LoVo (cell line): ENCODE results near the gene CAPSL.
"Not testable (repeated sequence)": the region's sequence is repeated elsewhere in the genome, so short reads cannot be mapped to it uniquely, and the experiment has no call there.

ENCODE experiments used
- DNase-seq: peaks from one replicate; pipeline ENCODE4 v3.0.0-alpha.2; 2016; ENCODE audit warnings: low spot score

CAPSL gene

GRCh38 chr5:35876454-35876853 is 62.0 kb downstream of the CAPSL start:
- no peak for DNase-seq

DNA sequence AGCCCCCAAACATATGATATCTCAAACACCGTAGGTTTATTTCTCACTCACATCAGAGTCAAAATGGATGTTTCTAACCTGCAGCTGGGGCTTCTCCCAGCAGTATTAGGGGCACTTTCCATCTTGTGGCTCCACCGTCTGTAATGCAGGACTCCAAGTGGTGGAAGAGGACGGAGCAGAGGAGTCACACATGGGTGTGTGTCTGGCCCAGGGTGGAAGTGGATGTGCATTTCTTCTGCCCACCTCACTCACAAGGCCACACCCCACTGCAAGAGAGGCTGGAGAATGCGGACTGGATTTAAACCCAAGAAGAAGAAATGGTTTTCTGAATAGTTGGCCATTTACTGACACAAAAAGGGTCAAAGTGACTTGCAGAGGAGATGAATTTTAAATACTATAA is 67.8 kb downstream of the CAPSL start:
- DNase-seq: no peak

- no peak for DNase-seq
These were observed 68.6 kb downstream of the CAPSL start for GRCh38 chr5:35869685-35870277.

DNA sequence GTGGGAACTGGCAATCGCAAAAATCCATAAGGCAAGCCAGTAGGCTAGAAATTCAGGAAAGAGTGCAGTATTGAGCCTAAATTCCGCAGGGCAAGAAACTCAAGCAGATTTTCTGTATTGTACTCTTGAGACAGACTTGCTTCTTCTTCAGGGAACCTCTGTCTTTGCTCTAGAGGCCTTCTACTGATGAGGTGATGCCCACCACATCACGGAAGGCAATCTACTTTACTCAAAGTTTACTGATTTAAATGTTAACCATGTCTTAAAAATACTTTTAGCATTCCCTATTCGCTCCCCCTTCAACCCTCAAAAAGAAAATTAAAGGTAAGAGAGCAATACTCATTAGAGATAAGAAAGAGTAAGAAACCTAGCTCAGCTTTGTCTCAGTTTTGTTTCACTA is 70.4 kb downstream of the CAPSL start:
- DNase-seq: no peak

GRCh38 chr5:35863159-35863558 is 75.3 kb downstream of the CAPSL start:
- DNase-seq: no peak

GRCh38 chr5:35862126-35862525 is 76.3 kb downstream of the CAPSL start:
- no peak for DNase-seq

- no peak for DNase-seq
These were observed 76.7 kb downstream of the CAPSL start for GRCh38 chr5:35861718-35862117.

GRCh38 chr5:35860686-35861085 is 77.7 kb downstream of the CAPSL start:
- DNase-seq: no peak

- peak; percentile 32 for DNase-seq
These were observed 79.2 kb downstream of the CAPSL start for GRCh38 chr5:35859101-35859661.

DNA sequence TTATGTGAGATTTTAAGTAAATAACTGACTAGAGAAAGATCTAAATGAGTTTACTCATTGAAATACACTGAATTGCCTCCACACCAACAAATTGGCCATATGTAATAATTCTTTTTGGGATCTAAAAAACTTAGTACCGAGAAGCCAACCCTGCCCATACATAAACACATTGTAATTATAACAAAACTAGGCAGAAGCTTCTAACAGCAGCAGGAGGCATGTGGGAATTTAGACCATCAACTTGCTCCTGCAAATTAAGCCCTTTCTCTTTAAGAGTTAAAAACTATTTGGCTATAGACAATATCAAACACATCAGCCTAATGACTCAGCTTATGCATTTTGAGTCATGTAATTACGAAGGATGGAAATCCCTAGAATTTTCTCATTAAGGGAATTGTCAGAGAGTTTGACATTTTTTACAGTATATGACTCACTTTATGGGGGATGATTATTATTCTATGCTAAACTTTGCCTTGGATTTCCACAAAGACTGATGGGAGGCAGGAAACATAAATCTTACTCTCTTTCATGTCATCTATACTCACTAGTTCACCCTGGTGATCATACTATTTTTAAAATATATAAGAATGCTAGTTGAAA is 80.7 kb downstream of the CAPSL start:
- DNase-seq: peak; percentile 62

GRCh38 chr5:35856765-35857351 is 81.6 kb downstream of the CAPSL start, which contains the start of gene IL7R:
TSS of gene IL7R (plus strand) at chr5:35856891. CDS start at chr5:35856978, 87 bp downstream.
- no peak for DNase-seq

- DNase-seq: not testable (repeated sequence)
These were observed 82.1 kb downstream of the CAPSL start for GRCh38 chr5:35856186-35856764.

DNA sequence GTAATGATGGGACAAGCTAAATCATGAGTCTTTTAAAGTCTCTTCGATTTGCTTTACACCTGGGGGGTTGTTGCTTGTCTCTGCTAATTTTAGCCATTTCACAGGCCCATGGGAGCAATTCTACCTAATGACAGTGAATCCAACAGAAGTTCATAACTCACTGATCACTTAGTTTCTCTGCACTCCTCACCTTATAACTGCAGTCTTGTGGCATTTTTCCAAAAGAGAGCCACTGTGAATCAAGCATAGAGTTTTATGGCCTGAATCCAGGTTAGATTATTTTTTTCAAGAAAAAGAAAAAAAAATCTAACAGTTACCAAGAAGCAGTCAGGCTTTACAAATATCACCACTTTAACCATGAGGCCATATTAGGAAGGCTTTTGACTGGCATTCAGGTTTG is 83.2 kb downstream of the CAPSL start:
- no peak for DNase-seq
